Breast epithelium (tissue), 3 donors: ENCODE results near the gene TRPC4AP.

Experiments used
- CTCF ChIP-seq, 3 donors: fragments of 450-650 bp; IDR thresholded peaks; one replicate each; pipeline ENCODE4 v1.5.1; 2016 to 2017; ENCODE audit warnings: antibody characterized with exemption in 3 of 3, mild to moderate bottlenecking in 3 of 3, moderate library complexity in 3 of 3
- POLR2AphosphoS5 ChIP-seq, 3 donors: sonication (generic); formaldehyde crosslinking; IDR thresholded peaks; one replicate each; pipeline ENCODE4 v1.6.1; 2017; ENCODE audit warnings: antibody characterized with exemption in 3 of 3

- no peak for TF ChIP-seq POLR2AphosphoS5 (IDR thresholded peaks at IDR 0.05)
- no peak for TF ChIP-seq CTCF (IDR thresholded peaks at IDR 0.05)
Observed at GRCh38 chr20:35004749-35005462, 87.7 kb downstream of the TRPC4AP start.
